ENCODE results near the gene COPG2. TPM values are rescaled to one million over a fixed set of nuclear protein-coding genes. Genes with fewer than 3 reads are reported as not detected.

COPG2 gene
- total and polyA plus RNA-seq, 2 of the 8 experiments (the other 6 are each of a cell fraction or from before 2014, with no cell fraction given): 50.3 to 53.1 TPM

- H3K23me2 ChIP-seq (ENCODE audit: low read depth, low read length): no peaks in the 10 kb centered on the region; the same call in 1 of the 2 replicates
- no peak for FAIRE-seq
- H2AFZ ChIP-seq (ENCODE audit: low read length): no peak overlapping the region
- no peak overlapping the region for H2AK5ac ChIP-seq (ENCODE audit: low read depth, low read length)
- H3K4me2 ChIP-seq (ENCODE audit: insufficient read depth in 1 of 2, low read depth in 2 of 2, low read length in 2 of 2): no peak overlapping the region
- H3K9ac ChIP-seq (replicated peaks in 1 of 4; ENCODE audit: extremely low read depth in 1 of 4, low read depth in 3 of 4, low read length in 3 of 4): no peak overlapping the region
- no peak overlapping the region for H2BK12ac ChIP-seq (ENCODE audit: low read depth, low read length)
- ChIA-PET CTCF (ENCODE audit: partially characterized antibody) (interaction anchor here (0.6 to 0.9 kb wide), 2 partner anchors 15 to 1608 kb away, joined by 3 read pairs; no protein-coding TSS in a partner anchor), POLR2A (ENCODE audit: partially characterized antibody) (no interaction called here)
- no peaks in the 10 kb centered on the region for H3K9me3 ChIP-seq (ENCODE audit: insufficient read depth in 2 of 2, low read depth in 1 of 2, low read length in 1 of 2)
- H3K36me3 ChIP-seq (ENCODE audit: control insufficient read depth in 2 of 4, insufficient read depth in 4 of 4, low read length in 3 of 4): no peaks in the 10 kb centered on the region
- H2BK20ac ChIP-seq (ENCODE audit: low read length): no peak overlapping the region
- H3K79me2 ChIP-seq (ENCODE audit: control insufficient read depth in 1 of 2, insufficient read depth in 2 of 2, low read length in 2 of 2): no peaks in the 10 kb centered on the region
- no peak for TF ChIP-seq TAF1 (IDR thresholded peaks at IDR 0.05; ENCODE audit: low read depth, low read length)
- TF ChIP-seq SUZ12 (IDR thresholded peaks at IDR 0.05; ENCODE audit: low read length): no peak
- no peak for TF ChIP-seq KDM4A (IDR thresholded peaks at IDR 0.05; ENCODE audit: low read depth, low read length, severe bottlenecking)
- no peak for TF ChIP-seq SIN3A (conservative IDR thresholded peaks at IDR 0.05 in 1 of 2, IDR thresholded peaks at IDR 0.05 in 1 of 2; ENCODE audit: low read depth in 1 of 2, low read length in 2 of 2)
- TF ChIP-seq CTCF (IDR thresholded peaks at IDR 0.05; ENCODE audit: control extremely low read depth in 1 of 3, insufficient read depth in 1 of 3, low read depth in 1 of 3, low read length in 3 of 3): no peak
- no peak for TF ChIP-seq FOSL1 (IDR thresholded peaks at IDR 0.05; ENCODE audit: insufficient read depth, low read depth, low read length)
- no peak for TF ChIP-seq CREB1 (IDR thresholded peaks at IDR 0.05)
- no peak overlapping the region for H3K27ac ChIP-seq (ENCODE audit: low read depth, low read length)
- H3K4me3 ChIP-seq (ENCODE audit: extremely low read depth in 1 of 4, insufficient read depth in 2 of 4, low read depth in 3 of 4, low read length in 4 of 4): no peak overlapping the region
- H3K27me3 ChIP-seq (replicated peaks in 1 of 4; ENCODE audit: control insufficient read depth in 3 of 4, extremely low read depth in 1 of 4, insufficient read depth in 3 of 4, low read length in 3 of 4): no peaks in the 10 kb centered on the region
- H3K18ac ChIP-seq (ENCODE audit: extremely low read depth, low read length): no peak overlapping the region
- H3K79me1 ChIP-seq (ENCODE audit: low read depth, low read length): no peaks in the 10 kb centered on the region
- H3K4me1 ChIP-seq (replicated peaks in 1 of 4; ENCODE audit: control insufficient read depth in 3 of 4, insufficient read depth in 4 of 4, low read length in 3 of 4): peaks cover 0 to 3% (median 0%) of the 10 kb centered on the region in 4 experiments; a peak in 2 of 7 replicates
- H2BK120ac ChIP-seq (replicated peaks; ENCODE audit: low read depth, low read length): no peak overlapping the region
- no peak overlapping the region for H3K4ac ChIP-seq (replicated peaks; ENCODE audit: insufficient read length, low read depth, low read length)
- H4K91ac ChIP-seq (replicated peaks; ENCODE audit: insufficient read length, low read length): no peak overlapping the region
- no peak overlapping the region for H3K23ac ChIP-seq (ENCODE audit: insufficient read length)
- no peak overlapping the region for H4K8ac ChIP-seq (ENCODE audit: extremely low read depth, insufficient read depth, low read length)
- H3K14ac ChIP-seq (ENCODE audit: insufficient read length): no peak overlapping the region
- H2BK15ac ChIP-seq (ENCODE audit: low read length): no peak overlapping the region
- H4K5ac ChIP-seq (ENCODE audit: insufficient read length, low read depth, low read length): no peak overlapping the region
- 88% methylated on average over 2 of the region's 2 CpGs; no CpG with 5 or more reads in 1 of the 2 experiments for WGBS, 2 experiments (ENCODE audit: extremely low coverage in 1 of 2, insufficient coverage in 1 of 2, insufficient read length in 1 of 2, insufficient replicate concordance in 2 of 2, low coverage in 1 of 2, low lambda C conversion rate in 2 of 2, missing lambda C conversion rate in 1 of 2)
- H3K56ac ChIP-seq (replicated peaks; ENCODE audit: insufficient read length, low read depth, low read length): no peak overlapping the region
- no peaks in the 10 kb centered on the region for H4K20me1 ChIP-seq (replicated peaks in 1 of 2; ENCODE audit: control insufficient read depth in 1 of 2, insufficient read depth in 2 of 2, low read length in 2 of 2)
- H2BK5ac ChIP-seq (ENCODE audit: low read depth, low read length): no peak overlapping the region
- no peak for DNase-seq (ENCODE audit: low read depth in 1 of 2, low spot score in 2 of 2)
These were observed 196.6 kb downstream of the COPG2 start for GRCh38 chr7:130471974-130472373.

Data from H1 (cell line).